GM23338 (cell line): Measurements from ENCODE around the gene LRMDA.

ENCODE experiments used
- CREB1 ChIP-seq: fragments of 250-450 bp; sonication (Bioruptor Pico); IDR thresholded peaks from 2 replicates; pipeline ENCODE4 v1.5.0; 2020; ENCODE audit warnings: low read depth, mild to moderate bottlenecking, moderate library complexity
- CTCF ChIP-seq, 2 experiments: fragments of 200-600 bp in 1 of 2; sonication (generic) in 1 of 2; conservative IDR thresholded peaks; 2 replicates each; pipeline versions ENCODE4 v1.5.1 to v1.6.1; 2016 to 2017; ENCODE audit warnings: antibody characterized with exemption in 2 of 2, low read depth in 2 of 2, mild to moderate bottlenecking in 2 of 2, moderate library complexity in 1 of 2
- EZH2 ChIP-seq: fragments of 200-600 bp; sonication (generic); IDR thresholded peaks from one replicate; pipeline ENCODE4 v1.8.0; 2017; ENCODE audit warnings: antibody characterized with exemption, mild to moderate bottlenecking, low read depth; ENCODE audit not compliant: unreplicated experiment
- EZH2phosphoT487 ChIP-seq: fragments of 200-600 bp; sonication (generic); IDR thresholded peaks from one replicate; pipeline ENCODE4 v1.8.1; 2018; ENCODE audit warnings: antibody characterized with exemption; ENCODE audit not compliant: unreplicated experiment
- JUNB ChIP-seq: IDR thresholded peaks from one replicate; pipeline ENCODE4 v1.6.1; 2016; ENCODE audit warnings: antibody characterized with exemption; ENCODE audit not compliant: unreplicated experiment
- POLR2AphosphoS5 ChIP-seq: IDR thresholded peaks from 2 replicates; pipeline ENCODE4 v1.6.1; 2016; ENCODE audit warnings: antibody characterized with exemption, low read depth
- REST ChIP-seq: IDR thresholded peaks from one replicate; pipeline ENCODE4 v1.6.1; 2018; ENCODE audit warnings: antibody characterized with exemption; ENCODE audit not compliant: unreplicated experiment

- no peak for TF ChIP-seq EZH2
- no peak for TF ChIP-seq CTCF (conservative IDR thresholded peaks at IDR 0.05; ENCODE audit: low read depth in 2 of 2)
- TF ChIP-seq CREB1 (CRISPR knock-in tag) = no peak
- no peak for TF ChIP-seq EZH2phosphoT487
- TF ChIP-seq REST = no peak
- TF ChIP-seq POLR2AphosphoS5 = no peak
- no peak for TF ChIP-seq JUNB
Observed at GRCh38 chr10:75497997-75498883, 66.8 kb downstream of the LRMDA start.
